Calu3 (cell line): Measurements from ENCODE around the gene PRKCZ. TPM values are rescaled to one million over a fixed set of nuclear protein-coding genes. Genes with fewer than 3 reads are reported as not detected.

Source experiments
- BruUV-seq: library from RNA; stranded (reverse); fragments of 400-500 nt; replicated peaks from 2 replicates; lab custom pipeline; 2021; lab: Mats Ljungman, UMichigan
- CTCF ChIA-PET: fragments of 300-600 bp; sonication (Branson Sonifier 250); formaldehyde crosslinking; loops from one replicate; lab custom pipeline; 2022; ENCODE audit warnings: antibody characterized with exemption; lab: Charles Lee
- DNase-seq: peaks from one replicate; pipeline ENCODE4 v3.0.0; 2022
- H3K27ac Mint-ChIP-seq: one replicate; pipeline ENCODE4 v1.8.0; 2022; ENCODE audit warnings: mixed read lengths; ENCODE audit not compliant: unreplicated experiment
- H3K27me3 Mint-ChIP-seq: one replicate; pipeline ENCODE4 v1.8.0; 2022; ENCODE audit warnings: mixed read lengths; ENCODE audit not compliant: unreplicated experiment
- H3K36me3 Mint-ChIP-seq: one replicate; pipeline ENCODE4 v1.8.0; 2022; ENCODE audit warnings: mild to moderate bottlenecking, moderate library complexity, mixed read lengths; ENCODE audit not compliant: insufficient read depth, unreplicated experiment
- H3K4me1 Mint-ChIP-seq: one replicate; pipeline ENCODE4 v1.8.0; 2022; ENCODE audit warnings: mild to moderate bottlenecking, low read depth, mixed read lengths; ENCODE audit not compliant: unreplicated experiment
- H3K4me3 Mint-ChIP-seq: one replicate; pipeline ENCODE4 v1.8.0; 2022; ENCODE audit warnings: mild to moderate bottlenecking, low read depth, moderate library complexity, mixed read lengths; ENCODE audit not compliant: unreplicated experiment
- H3K9me3 Mint-ChIP-seq: one replicate; pipeline ENCODE4 v1.8.0; 2022; ENCODE audit warnings: low read depth, mixed read lengths; ENCODE audit not compliant: unreplicated experiment
- CTCF ChIP-seq: fragments of 200-600 bp; IDR thresholded peaks from one replicate; pipeline ENCODE4 v1.8.0; 2022; ENCODE audit warnings: antibody characterized with exemption; ENCODE audit not compliant: unreplicated experiment
- intact Hi-C: fragments of 100-400 bp; cut with micrococcal nuclease; formaldehyde crosslinking; loops from one replicate; pipeline ENCODE4 v1.10.0; 2022; ENCODE audit not compliant: unreplicated experiment
- total RNA-seq: library from RNA; stranded (reverse); gene quantifications from 2 replicates; pipeline ENCODE4 v1.2.3, GENCODE V29; 2022

The PRKCZ gene
- total RNA-seq, 1 experiment from 2014 or later = 26.0 TPM

GRCh38 chr1:2082064-2082463, 31.9 kb downstream of the PRKCZ start:
- Mint-ChIP-seq H3K4me1 (no peaks in the 10 kb centered on the region), H3K9me3 (peaks cover 12% of the 10 kb centered on the region), H3K36me3 (peaks cover 21% of the 10 kb centered on the region), H3K4me3 (no peak overlapping the region), H3K27ac (no peak overlapping the region), H3K27me3 (no peaks in the 10 kb centered on the region)
- TF ChIP-seq CTCF = no peak
- no TSS peak for BruUV-seq
- CTCF ChIA-PET = no interaction called here
- intact Hi-C loops = no loop called here
- DNase-seq = no peak

GRCh38 chr1:2083666-2084065, 33.5 kb downstream of the PRKCZ start:
- CTCF ChIA-PET = no interaction called here
- no peak for DNase-seq
- no peak for TF ChIP-seq CTCF
- Mint-ChIP-seq H3K27me3 (no peaks in the 10 kb centered on the region), H3K27ac (no peak overlapping the region), H3K4me3 (no peak overlapping the region), H3K36me3 (peaks cover 11% of the 10 kb centered on the region), H3K4me1 (no peaks in the 10 kb centered on the region), H3K9me3 (no peaks in the 10 kb centered on the region)
- intact Hi-C loops = no loop called here
- BruUV-seq = no TSS peak

GRCh38 chr1:2084306-2084705, 34.1 kb downstream of the PRKCZ start:
- H3K4me3 Mint-ChIP-seq = no peak overlapping the region
- no TSS peak for BruUV-seq
- H3K4me1 Mint-ChIP-seq = no peaks in the 10 kb centered on the region
- no peak for TF ChIP-seq CTCF
- intact Hi-C loops = no loop called here
- DNase-seq = no peak
- no peak overlapping the region for H3K27ac Mint-ChIP-seq
- peaks cover 11% of the 10 kb centered on the region for H3K36me3 Mint-ChIP-seq
- CTCF ChIA-PET = interaction anchor here (0.7 kb wide), 1 partner anchor 107 kb away, joined by 4 read pairs; no protein-coding TSS in a partner anchor
- no peaks in the 10 kb centered on the region for H3K9me3 Mint-ChIP-seq
- no peaks in the 10 kb centered on the region for H3K27me3 Mint-ChIP-seq

GRCh38 chr1:2085080-2085479, 34.9 kb downstream of the PRKCZ start:
- Mint-ChIP-seq H3K4me1 (no peaks in the 10 kb centered on the region), H3K9me3 (no peaks in the 10 kb centered on the region), H3K27me3 (no peaks in the 10 kb centered on the region), H3K4me3 (no peak overlapping the region), H3K36me3 (peaks cover 7% of the 10 kb centered on the region), H3K27ac (no peak overlapping the region)
- intact Hi-C loops = no loop called here
- no peak for TF ChIP-seq CTCF
- BruUV-seq = no TSS peak
- no peak for DNase-seq
- CTCF ChIA-PET = interaction anchor here (0.7 kb wide), 1 partner anchor 106 kb away, joined by 4 read pairs; no protein-coding TSS in a partner anchor
